SK-N-SH (cell line): ENCODE results near the gene CUX1. TPM values are rescaled to one million over a fixed set of nuclear protein-coding genes. Genes with fewer than 3 reads are reported as not detected.

Source experiments
- CTCF ChIA-PET: fragments of 300-600, 350-600 bp; formaldehyde crosslinking; extraction: SDS; loops from one replicate; lab custom pipeline; 2021; lab: Yijun Ruan, JAX
- POLR2A ChIA-PET: fragments of 350-600 bp; sonication (Branson Sonifier 250); formaldehyde crosslinking; extraction: SDS; loops from one replicate; lab custom pipeline; 2020; ENCODE audit warnings: antibody characterized with exemption, inconsistent platforms; lab: Yijun Ruan, JAX
- DNase-seq: peaks from one replicate; pipeline ENCODE4 v3.0.0; 2012
- H2AFZ ChIP-seq: fragments of 200-600 bp; sonication (generic); 2 replicates; pipeline ENCODE4 v1.8.1; 2016; ENCODE audit warnings: antibody characterized with exemption, mild to moderate bottlenecking, low read depth
- H3F3A ChIP-seq: fragments of 200-600 bp; sonication (generic); replicated peaks from 2 replicates; pipeline ENCODE3; 2016; ENCODE audit warnings: antibody characterized with exemption, mild to moderate bottlenecking; ENCODE audit not compliant: insufficient read depth
- H3K27ac ChIP-seq, 2 experiments: fragments of 200-500 bp in 1 of 2; fragments of 200-600 bp in 1 of 2; sonication (Bioruptor generic) in 1 of 2; sonication (generic), shearing (Covaris generic) in 1 of 2; 2 replicates each; pipeline versions ENCODE4 v1.5.1 to v1.6.1; 2014 to 2016; ENCODE audit warnings: low read depth in 2 of 2, inconsistent platforms in 1 of 2, low read length in 1 of 2, mild to moderate bottlenecking in 1 of 2, mixed read lengths in 1 of 2
- H3K27me3 ChIP-seq: fragments of 200-600 bp; sonication (generic), shearing (Covaris generic); 2 replicates; pipeline ENCODE4 v1.6.1; 2016; ENCODE audit warnings: mixed run types; ENCODE audit not compliant: insufficient read depth
- H3K36me3 ChIP-seq, 2 experiments: fragments of 200-500 bp in 1 of 2; fragments of 200-600 bp in 1 of 2; sonication (Bioruptor generic) in 1 of 2; sonication (generic) in 1 of 2; replicated peaks in 1 of 2; 2 replicates each; pipeline versions ENCODE3 to v1.5.1; 2014 to 2016; ENCODE audit warnings: low read length in 1 of 2, mild to moderate bottlenecking in 1 of 2; ENCODE audit not compliant: insufficient read depth in 2 of 2, control insufficient read depth in 1 of 2
- H3K4me1 ChIP-seq, 2 experiments: fragments of 200-500 bp in 1 of 2; fragments of 200-600 bp in 1 of 2; sonication (Bioruptor generic) in 1 of 2; sonication (generic), shearing (Covaris generic) in 1 of 2; 2 replicates each; pipeline versions ENCODE4 v1.5.1 to v1.6.1; 2014 to 2016; ENCODE audit warnings: low read depth in 1 of 2, low read length in 1 of 2, mixed run types in 1 of 2; ENCODE audit not compliant: insufficient read depth in 2 of 2, control insufficient read depth in 1 of 2
- H3K4me2 ChIP-seq: fragments of 200-600 bp; sonication (generic), shearing (Covaris generic); 2 replicates; pipeline ENCODE4 v1.6.1; 2017; ENCODE audit warnings: mixed run types
- H3K4me3 ChIP-seq, 2 experiments: fragments of 200-500 bp in 1 of 2; fragments of 200-600 bp in 1 of 2; sonication (Bioruptor generic) in 1 of 2; sonication (generic), shearing (Covaris generic) in 1 of 2; 2 replicates each; pipeline versions ENCODE4 v1.5.1 to v1.8.1; 2014 to 2016; ENCODE audit warnings: low read depth in 2 of 2, inconsistent platforms in 1 of 2, low read length in 1 of 2, mild to moderate bottlenecking in 1 of 2, mixed read lengths in 1 of 2, moderate library complexity in 1 of 2
- H3K79me2 ChIP-seq: fragments of 200-600 bp; sonication (generic); 2 replicates; pipeline ENCODE4 v1.8.1; 2017; ENCODE audit warnings: mild to moderate bottlenecking; ENCODE audit not compliant: insufficient read depth
- H3K9ac ChIP-seq: fragments of 200-600 bp; sonication (generic); 2 replicates; pipeline ENCODE4 v1.6.1; 2017; ENCODE audit warnings: mixed run types
- H3K9me2 ChIP-seq: fragments of 200-600 bp; sonication (generic); 2 replicates; pipeline ENCODE4 v1.6.1; 2017; ENCODE audit warnings: mixed run types
- H3K9me3 ChIP-seq: fragments of 200-600 bp; sonication (generic); 2 replicates; pipeline ENCODE4 v1.6.1; 2017; ENCODE audit warnings: mixed run types, mild to moderate bottlenecking, moderate library complexity
- H4K20me1 ChIP-seq: fragments of 200-600 bp; sonication (generic); 2 replicates; pipeline ENCODE4 v1.6.1; 2017; ENCODE audit warnings: mild to moderate bottlenecking, mixed run types; ENCODE audit not compliant: insufficient read depth
- CHD2 ChIP-seq: fragments of 150-350 bp; IDR thresholded peaks from 2 replicates; pipeline ENCODE4 v1.6.1; 2018; ENCODE audit warnings: low read length; ENCODE audit not compliant: partially characterized antibody
- EZH2phosphoT487 ChIP-seq: fragments of 200-600 bp; sonication (generic); IDR thresholded peaks from 2 replicates; pipeline ENCODE4 v1.6.1; 2017; ENCODE audit warnings: low read depth, mixed run types, mild to moderate bottlenecking, antibody characterized with exemption, moderate library complexity, borderline replicate concordance
- FOXJ3 ChIP-seq: sonication (generic); formaldehyde crosslinking; IDR thresholded peaks from 2 replicates; pipeline ENCODE4 v1.5.1; 2020; ENCODE audit warnings: mild to moderate bottlenecking, missing genetic modification reagents
- GABPA ChIP-seq: IDR thresholded peaks from 2 replicates; pipeline ENCODE4 v1.4.0; 2012; ENCODE audit warnings: low read depth, mild to moderate bottlenecking
- MXI1 ChIP-seq: IDR thresholded peaks from 2 replicates; pipeline ENCODE4 v1.6.1; 2012; ENCODE audit warnings: mild to moderate bottlenecking, low read depth, low read length, improper control_type of control experiment
- POLR2AphosphoS5 ChIP-seq: IDR thresholded peaks from 2 replicates; pipeline ENCODE4 v1.6.1; 2012; ENCODE audit warnings: low read depth, low read length
- RXRA ChIP-seq: IDR thresholded peaks from 2 replicates; pipeline ENCODE4 v1.4.0; 2012; ENCODE audit warnings: low read depth, mild to moderate bottlenecking, borderline replicate concordance
- SIN3A ChIP-seq: IDR thresholded peaks from 2 replicates; pipeline ENCODE4 v1.6.1; 2012; ENCODE audit warnings: low read depth, mild to moderate bottlenecking, low read length, moderate library complexity, borderline replicate concordance
- SMC3 ChIP-seq: IDR thresholded peaks from 2 replicates; pipeline ENCODE4 v1.6.1; 2012; ENCODE audit warnings: low read depth, low read length, improper control_type of control experiment
- TCF12 ChIP-seq: IDR thresholded peaks from 2 replicates; pipeline ENCODE4 v1.4.0; 2012
- WGBS: methylation state at CpG from one replicate; pipeline ENCODE4 v1.1.6; 2017; ENCODE audit warnings: low lambda C conversion rate; 5-methylcytosine and 5-hydroxymethylcytosine counted together
- polyA plus RNA-seq, 3 experiments: library from polyadenylated mRNA; depleted of rRNA; stranded (reverse); fragments of >200 nt; gene quantifications; 2 replicates each; pipeline ENCODE4 v1.2.3, GENCODE V29; 2012
- TF ChIP-seq, protein P1 (sequence below): IDR thresholded peaks from 2 replicates; pipeline ENCODE4 v1.6.1; 2012; ENCODE audit warnings: mild to moderate bottlenecking, low read depth, low read length, moderate library complexity
- TF ChIP-seq, protein P2 (sequence below): fragments of 150-350 bp; IDR thresholded peaks from 2 replicates; pipeline ENCODE4 v1.6.1; 2017; ENCODE audit warnings: antibody characterized with exemption, low read length, low read depth, borderline replicate concordance
- TF ChIP-seq, protein P3 (sequence below): IDR thresholded peaks from 2 replicates; pipeline ENCODE4 v1.4.0; 2012; ENCODE audit warnings: low read depth, borderline replicate concordance
- TF ChIP-seq, protein P4 (sequence below): IDR thresholded peaks from 2 replicates; pipeline ENCODE4; 2012

CUX1 gene
- polyA plus RNA-seq, 1 of the 3 experiments (the other 2 are of a cell fraction), result 68.6 TPM

DNA sequence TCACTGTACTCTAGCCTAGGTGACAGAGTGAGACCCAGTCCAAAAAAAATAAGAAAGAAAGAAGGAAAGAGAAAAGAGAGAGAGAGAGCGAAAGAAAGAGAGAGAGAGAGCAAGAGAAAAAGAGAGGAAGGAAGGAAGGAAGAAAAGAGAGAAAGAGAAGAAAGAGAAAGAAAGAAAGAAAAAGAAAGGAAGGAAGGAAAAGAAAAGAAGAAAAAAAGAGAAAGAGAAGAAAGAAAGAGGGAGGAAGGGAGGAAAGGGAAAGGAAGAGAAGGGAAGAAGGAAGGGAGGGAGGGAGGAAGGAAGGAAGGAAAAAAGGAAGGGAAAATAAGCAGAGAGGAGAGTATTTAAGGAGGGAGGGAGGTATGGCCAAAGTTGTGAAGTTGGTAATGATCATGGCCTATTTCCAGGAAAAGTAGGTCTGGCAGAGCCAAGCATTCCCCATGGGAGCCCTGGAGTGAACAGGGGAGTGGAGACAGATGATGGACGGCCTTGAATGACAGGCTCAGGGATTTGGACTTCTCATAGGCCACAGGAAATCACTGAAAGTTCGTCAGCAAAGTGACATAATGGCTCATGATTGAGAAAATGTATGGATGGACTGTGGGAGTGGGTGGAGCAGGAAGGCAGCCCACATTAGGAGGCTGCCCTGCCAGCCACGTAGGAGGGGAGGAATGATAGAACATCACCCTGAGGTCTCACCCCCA is 44.8 kb upstream of the CUX1 start:
- TF ChIP-seq, protein P1, sequence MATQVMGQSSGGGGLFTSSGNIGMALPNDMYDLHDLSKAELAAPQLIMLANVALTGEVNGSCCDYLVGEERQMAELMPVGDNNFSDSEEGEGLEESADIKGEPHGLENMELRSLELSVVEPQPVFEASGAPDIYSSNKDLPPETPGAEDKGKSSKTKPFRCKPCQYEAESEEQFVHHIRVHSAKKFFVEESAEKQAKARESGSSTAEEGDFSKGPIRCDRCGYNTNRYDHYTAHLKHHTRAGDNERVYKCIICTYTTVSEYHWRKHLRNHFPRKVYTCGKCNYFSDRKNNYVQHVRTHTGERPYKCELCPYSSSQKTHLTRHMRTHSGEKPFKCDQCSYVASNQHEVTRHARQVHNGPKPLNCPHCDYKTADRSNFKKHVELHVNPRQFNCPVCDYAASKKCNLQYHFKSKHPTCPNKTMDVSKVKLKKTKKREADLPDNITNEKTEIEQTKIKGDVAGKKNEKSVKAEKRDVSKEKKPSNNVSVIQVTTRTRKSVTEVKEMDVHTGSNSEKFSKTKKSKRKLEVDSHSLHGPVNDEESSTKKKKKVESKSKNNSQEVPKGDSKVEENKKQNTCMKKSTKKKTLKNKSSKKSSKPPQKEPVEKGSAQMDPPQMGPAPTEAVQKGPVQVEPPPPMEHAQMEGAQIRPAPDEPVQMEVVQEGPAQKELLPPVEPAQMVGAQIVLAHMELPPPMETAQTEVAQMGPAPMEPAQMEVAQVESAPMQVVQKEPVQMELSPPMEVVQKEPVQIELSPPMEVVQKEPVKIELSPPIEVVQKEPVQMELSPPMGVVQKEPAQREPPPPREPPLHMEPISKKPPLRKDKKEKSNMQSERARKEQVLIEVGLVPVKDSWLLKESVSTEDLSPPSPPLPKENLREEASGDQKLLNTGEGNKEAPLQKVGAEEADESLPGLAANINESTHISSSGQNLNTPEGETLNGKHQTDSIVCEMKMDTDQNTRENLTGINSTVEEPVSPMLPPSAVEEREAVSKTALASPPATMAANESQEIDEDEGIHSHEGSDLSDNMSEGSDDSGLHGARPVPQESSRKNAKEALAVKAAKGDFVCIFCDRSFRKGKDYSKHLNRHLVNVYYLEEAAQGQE, result no peak
- no peak for TF ChIP-seq RXRA
- no peak for TF ChIP-seq GABPA
- no peak for TF ChIP-seq MXI1
- TF ChIP-seq SIN3A, result no peak
- no peak for TF ChIP-seq SMC3
- TF ChIP-seq EZH2phosphoT487, result no peak
- TF ChIP-seq CHD2, result no peak
- TF ChIP-seq, protein P2, sequence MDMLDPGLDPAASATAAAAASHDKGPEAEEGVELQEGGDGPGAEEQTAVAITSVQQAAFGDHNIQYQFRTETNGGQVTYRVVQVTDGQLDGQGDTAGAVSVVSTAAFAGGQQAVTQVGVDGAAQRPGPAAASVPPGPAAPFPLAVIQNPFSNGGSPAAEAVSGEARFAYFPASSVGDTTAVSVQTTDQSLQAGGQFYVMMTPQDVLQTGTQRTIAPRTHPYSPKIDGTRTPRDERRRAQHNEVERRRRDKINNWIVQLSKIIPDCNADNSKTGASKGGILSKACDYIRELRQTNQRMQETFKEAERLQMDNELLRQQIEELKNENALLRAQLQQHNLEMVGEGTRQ, result no peak
- TF ChIP-seq, protein P3, sequence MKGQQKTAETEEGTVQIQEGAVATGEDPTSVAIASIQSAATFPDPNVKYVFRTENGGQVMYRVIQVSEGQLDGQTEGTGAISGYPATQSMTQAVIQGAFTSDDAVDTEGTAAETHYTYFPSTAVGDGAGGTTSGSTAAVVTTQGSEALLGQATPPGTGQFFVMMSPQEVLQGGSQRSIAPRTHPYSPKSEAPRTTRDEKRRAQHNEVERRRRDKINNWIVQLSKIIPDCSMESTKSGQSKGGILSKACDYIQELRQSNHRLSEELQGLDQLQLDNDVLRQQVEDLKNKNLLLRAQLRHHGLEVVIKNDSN, result no peak
- no peak for TF ChIP-seq POLR2AphosphoS5
- TF ChIP-seq, protein P4, sequence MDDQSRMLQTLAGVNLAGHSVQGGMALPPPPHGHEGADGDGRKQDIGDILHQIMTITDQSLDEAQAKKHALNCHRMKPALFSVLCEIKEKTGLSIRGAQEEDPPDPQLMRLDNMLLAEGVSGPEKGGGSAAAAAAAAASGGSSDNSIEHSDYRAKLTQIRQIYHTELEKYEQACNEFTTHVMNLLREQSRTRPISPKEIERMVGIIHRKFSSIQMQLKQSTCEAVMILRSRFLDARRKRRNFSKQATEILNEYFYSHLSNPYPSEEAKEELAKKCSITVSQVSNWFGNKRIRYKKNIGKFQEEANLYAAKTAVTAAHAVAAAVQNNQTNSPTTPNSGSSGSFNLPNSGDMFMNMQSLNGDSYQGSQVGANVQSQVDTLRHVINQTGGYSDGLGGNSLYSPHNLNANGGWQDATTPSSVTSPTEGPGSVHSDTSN, result no peak
- TF ChIP-seq FOXJ3 (CRISPR knock-in tag), result no peak
- no peak for TF ChIP-seq TCF12
- TF ChIP-seq, all 33 proteins: peak for 0
- H3F3A ChIP-seq, result no peaks in the 10 kb centered on the region
- H4K20me1 ChIP-seq, result no peaks in the 10 kb centered on the region
- ChIA-PET POLR2A (no interaction called here), CTCF (no interaction called here)
- WGBS, result 55% methylated on average over 4 of the region's 4 CpGs
- H3K4me3 ChIP-seq, result no peak overlapping the region
- H3K36me3 ChIP-seq, result no peaks in the 10 kb centered on the region
- H3K4me2 ChIP-seq, result no peak overlapping the region
- H2AFZ ChIP-seq, result no peak overlapping the region
- H3K27me3 ChIP-seq, result peaks cover 26% of the 10 kb centered on the region
- no peak overlapping the region for H3K27ac ChIP-seq
- DNase-seq, result no peak
- H3K9me3 ChIP-seq, result no peaks in the 10 kb centered on the region
- H3K9ac ChIP-seq, result no peak overlapping the region
- H3K9me2 ChIP-seq, result no peaks in the 10 kb centered on the region
- H3K4me1 ChIP-seq, result no peaks in the 10 kb centered on the region
- H3K79me2 ChIP-seq, result no peaks in the 10 kb centered on the region
